ENCODE data around the gene DAGLB. TPM values are rescaled to one million over a fixed set of nuclear protein-coding genes. Genes with fewer than 3 reads are reported as not detected.

Gene DAGLB
- total RNA-seq, 1 experiment from 2014 or later, result 23.4 TPM

- intact Hi-C loops (cut with micrococcal nuclease), result no loop called here
- Histone ChIP-seq H3K79me2 (ENCODE audit: low read length) (peaks cover 73% of the 10 kb centered on the region), H2AFZ (ENCODE audit: low read length) (no peak overlapping the region), H3K9ac (ENCODE audit: low read length) (peak overlapping the region; percentile 98), H3K9me2 (replicated peaks; ENCODE audit: low read length) (no peaks in the 10 kb centered on the region), H3K27me3 (ENCODE audit: low read length) (no peaks in the 10 kb centered on the region), H3K4me1 (ENCODE audit: insufficient read depth, low read length) (peaks cover 8% of the 10 kb centered on the region; the same call in 1 of the 2 replicates), H3K27ac (ENCODE audit: low read length) (no peak overlapping the region), H3F3A (ENCODE audit: low read length, unreplicated experiment) (no peaks in the 10 kb centered on the region), H4K20me1 (ENCODE audit: low read length) (peaks cover 49% of the 10 kb centered on the region), H3K9me3 (ENCODE audit: low read length) (no peaks in the 10 kb centered on the region), H3K4me3 (ENCODE audit: low read length) (peak overlapping the region; percentile 80), H3K36me3 (ENCODE audit: low read depth, low read length) (peaks cover 8% of the 10 kb centered on the region; the same call in 1 of the 2 replicates), H3K4me2 (ENCODE audit: low read length) (peak overlapping the region; percentile 91)
- POLR2A ChIA-PET (ENCODE audit: unreplicated experiment), result no interaction called here
- CTCF ChIA-PET, result no interaction called here
- BruUV-seq (replicated peaks), result no TSS peak
- DNase-seq, result no peak
- TF ChIP-seq EZH2phosphoT487 (IDR thresholded peaks at IDR 0.05; ENCODE audit: borderline replicate concordance, low read length), result no peak
- TF ChIP-seq EZH2 (IDR thresholded peaks at IDR 0.05; ENCODE audit: low read length, unreplicated experiment), result no peak
- no peak for TF ChIP-seq CTCF (conservative IDR thresholded peaks at IDR 0.05; ENCODE audit: low read depth, low read length)
- ATAC-seq, result no peak
Measured at GRCh38 chr7:6376820-6377219, 70.9 kb downstream of the DAGLB start.

- DNase-seq, result peak; percentile 25
- Histone ChIP-seq H3K4me1 (ENCODE audit: insufficient read depth, low read length) (peaks cover 8% of the 10 kb centered on the region; the same call in 1 of the 2 replicates), H4K20me1 (ENCODE audit: low read length) (peaks cover 39% of the 10 kb centered on the region), H3K9me2 (replicated peaks; ENCODE audit: low read length) (no peaks in the 10 kb centered on the region), H3K27me3 (ENCODE audit: low read length) (no peaks in the 10 kb centered on the region), H3K36me3 (ENCODE audit: low read depth, low read length) (0 out of 2 replicates have a peak, but pooled peaks cover 4% of the 10 kb centered on the region), H3K4me2 (ENCODE audit: low read length) (peak overlapping the region; percentile 91), H3K4me3 (ENCODE audit: low read length) (peak overlapping the region; percentile 80), H3K79me2 (ENCODE audit: low read length) (peaks cover 60% of the 10 kb centered on the region), H3F3A (ENCODE audit: low read length, unreplicated experiment) (no peaks in the 10 kb centered on the region), H3K9ac (ENCODE audit: low read length) (peak overlapping the region; percentile 98), H2AFZ (ENCODE audit: low read length) (no peak overlapping the region), H3K9me3 (ENCODE audit: low read length) (no peaks in the 10 kb centered on the region), H3K27ac (ENCODE audit: low read length) (peak overlapping the region; percentile 37)
- no peak for ATAC-seq
- CTCF ChIA-PET, result no interaction called here
- POLR2A ChIA-PET (ENCODE audit: unreplicated experiment), result no interaction called here
- TF ChIP-seq EZH2phosphoT487 (IDR thresholded peaks at IDR 0.05; ENCODE audit: borderline replicate concordance, low read length) (no peak), CTCF (conservative IDR thresholded peaks at IDR 0.05; ENCODE audit: low read depth, low read length) (no peak), EZH2 (IDR thresholded peaks at IDR 0.05; ENCODE audit: low read length, unreplicated experiment) (no peak)
- intact Hi-C loops (cut with micrococcal nuclease), result no loop called here
- TSS peak; percentile 69 for BruUV-seq (replicated peaks)
Measured at GRCh38 chr7:6375348-6376101, 72.2 kb downstream of the DAGLB start.

- Histone ChIP-seq H2AFZ (ENCODE audit: low read length) (peak overlapping the region; percentile 60), H3K4me2 (ENCODE audit: low read length) (no peak overlapping the region)
- CTCF ChIA-PET, result interaction anchor here (1.0 kb wide), 1 partner anchor 23 kb away, joined by 7 read pairs; no protein-coding TSS in a partner anchor
Measured at GRCh38 chr7:6367701-6368211, 80.0 kb downstream of the DAGLB start.

More at GRCh38 chr7:6367701-6368211, 80.0 kb downstream of the DAGLB start:
- Histone ChIP-seq H3K79me2 (ENCODE audit: low read length) (no peaks in the 10 kb centered on the region), H3K27me3 (ENCODE audit: low read length) (no peaks in the 10 kb centered on the region), H3F3A (ENCODE audit: low read length, unreplicated experiment) (no peaks in the 10 kb centered on the region), H3K9ac (ENCODE audit: low read length) (no peak overlapping the region), H3K4me1 (ENCODE audit: insufficient read depth, low read length) (peaks cover 5% of the 10 kb centered on the region; the same call in 1 of the 2 replicates), H3K36me3 (ENCODE audit: low read depth, low read length) (no peaks in the 10 kb centered on the region), H3K27ac (ENCODE audit: low read length) (peak overlapping the region; percentile 35), H3K9me2 (replicated peaks; ENCODE audit: low read length) (no peaks in the 10 kb centered on the region), H4K20me1 (ENCODE audit: low read length) (no peaks in the 10 kb centered on the region), H3K9me3 (ENCODE audit: low read length) (no peaks in the 10 kb centered on the region), H3K4me3 (ENCODE audit: low read length) (no peak overlapping the region)
- no TSS peak for BruUV-seq (replicated peaks)
- TF ChIP-seq CTCF (conservative IDR thresholded peaks at IDR 0.05; ENCODE audit: low read depth, low read length), result no peak
- TF ChIP-seq EZH2 (IDR thresholded peaks at IDR 0.05; ENCODE audit: low read length, unreplicated experiment), result no peak
- TF ChIP-seq EZH2phosphoT487 (IDR thresholded peaks at IDR 0.05; ENCODE audit: borderline replicate concordance, low read length), result no peak
- ATAC-seq (peak; percentile 79), DNase-seq (peak; percentile 33)
- intact Hi-C loops (cut with micrococcal nuclease), result no loop called here
- POLR2A ChIA-PET (ENCODE audit: unreplicated experiment), result no interaction called here

Data from PC-3 (cell line).